Bone marrow (tissue), 2 donors: ENCODE measurements around the gene VAMP8.
A peak's percentile ranks its signal among the peaks of the same experiment; 100 is the strongest.
"Not testable (repeated sequence)": the region's sequence is repeated elsewhere in the genome, so short reads cannot be mapped to it uniquely, and the experiment has no call there.

Experiments
- DNase-seq, 2 donors: peaks; one replicate each; lab custom pipeline; 2025; lab: John Stamatoyannopoulos, UW

VAMP8 gene

DNA sequence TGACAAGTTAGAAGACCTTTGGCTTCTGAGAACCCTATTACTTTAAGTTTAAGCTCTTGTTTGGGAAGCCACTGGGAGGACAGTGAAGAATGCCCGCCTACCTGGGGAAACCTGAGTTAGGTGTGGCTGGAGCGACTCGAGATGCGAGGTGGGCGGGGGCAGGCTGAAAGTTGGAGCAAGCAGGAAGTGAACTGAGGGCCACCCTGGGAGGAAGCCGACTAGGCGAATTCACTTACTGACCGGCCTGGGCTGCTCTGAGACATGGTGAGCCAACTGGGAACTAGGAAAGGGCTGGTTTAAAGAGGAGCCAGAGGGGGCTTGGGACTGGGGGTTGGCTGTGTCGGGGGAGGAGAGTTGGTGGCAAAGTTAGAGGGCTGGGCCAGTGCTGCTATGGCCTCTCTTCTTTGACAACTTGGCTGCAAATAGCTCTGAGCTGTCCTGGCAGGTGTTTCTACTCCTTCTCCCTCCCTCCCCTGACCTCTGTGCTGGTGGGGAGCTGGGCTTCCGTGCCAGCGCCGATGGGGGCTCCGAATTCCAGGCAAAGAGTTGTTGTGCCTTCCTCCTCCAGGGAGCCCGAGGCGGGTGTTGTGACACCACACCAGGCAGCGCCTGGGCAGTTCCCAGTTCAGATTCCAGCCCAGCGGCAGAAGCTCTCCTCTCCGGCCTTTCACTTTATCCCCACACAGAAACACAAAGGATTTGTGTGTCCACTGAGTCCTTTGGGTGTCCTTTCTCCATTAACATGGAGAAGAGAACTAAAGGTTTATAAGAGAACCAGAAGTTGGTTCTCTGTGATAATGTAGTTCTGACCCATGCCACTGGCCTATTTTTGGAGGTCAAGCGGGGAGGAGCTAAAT lies at the start of gene VAMP8:
TSS of gene VAMP8 (plus strand) at position 201 of the 857 bp plus-strand sequence. CDS start at position 262, 61 bp downstream.
- peak; percentile 38 to 49 for DNase-seq

DNA sequence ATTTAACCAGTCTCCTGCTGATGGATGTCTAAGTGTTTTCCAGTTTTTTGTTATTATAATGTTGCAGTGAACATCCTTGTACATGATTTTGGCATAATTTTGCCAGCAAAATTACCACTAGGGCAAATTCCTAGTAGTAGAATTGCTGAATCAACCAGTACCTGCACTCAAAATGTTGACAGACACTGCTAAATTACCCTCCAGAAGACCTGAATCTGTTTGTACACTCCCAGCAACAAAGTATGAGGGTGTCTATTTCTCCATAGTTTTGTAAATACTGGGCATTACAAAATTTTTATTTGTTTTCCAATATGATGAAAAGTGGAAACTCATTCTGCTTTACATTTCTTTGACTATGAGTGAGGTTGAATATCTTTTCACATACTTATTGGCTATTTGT lies 49.6 kb upstream of the VAMP8 start:
- DNase-seq, result no peak

DNA sequence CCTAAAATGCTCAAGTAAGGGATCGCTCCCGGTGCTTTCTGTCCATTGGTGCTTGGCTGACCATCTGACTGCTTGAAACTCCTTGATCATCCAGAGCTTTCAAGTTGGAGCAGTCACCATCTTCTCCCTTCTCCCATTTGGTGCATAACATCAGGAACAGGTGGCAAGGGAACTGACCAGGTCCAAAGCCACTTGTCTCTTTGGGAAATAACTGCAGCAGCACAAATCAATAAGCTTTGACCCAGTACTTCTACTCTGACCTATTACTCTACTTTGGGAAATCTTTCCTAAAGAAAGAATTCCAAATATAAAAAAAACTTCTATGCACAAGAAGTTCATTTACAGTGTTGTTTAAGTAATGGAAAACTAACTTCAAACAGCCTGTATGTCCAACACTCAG lies 49.0 kb upstream of the VAMP8 start:
- DNase-seq, result no peak

DNA sequence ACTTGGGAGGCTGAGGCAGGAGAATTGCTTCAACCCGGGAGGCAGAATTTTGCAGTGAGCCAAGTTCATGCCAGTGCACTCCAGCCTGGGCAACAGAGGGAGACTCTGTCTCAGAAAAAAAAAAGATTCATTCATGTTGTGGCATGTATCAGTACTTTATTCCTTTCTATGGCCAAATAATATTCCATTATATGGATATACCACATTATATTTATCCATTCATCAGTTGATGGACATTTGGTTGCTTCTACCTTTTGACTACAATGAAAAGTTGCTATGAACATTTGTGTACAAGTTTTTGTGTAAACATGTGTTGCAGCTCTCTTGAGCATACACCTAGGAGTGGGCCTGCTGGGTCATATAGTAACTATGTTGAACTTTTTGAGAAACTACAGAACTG lies 47.6 kb upstream of the VAMP8 start:
- no peak for DNase-seq

DNA sequence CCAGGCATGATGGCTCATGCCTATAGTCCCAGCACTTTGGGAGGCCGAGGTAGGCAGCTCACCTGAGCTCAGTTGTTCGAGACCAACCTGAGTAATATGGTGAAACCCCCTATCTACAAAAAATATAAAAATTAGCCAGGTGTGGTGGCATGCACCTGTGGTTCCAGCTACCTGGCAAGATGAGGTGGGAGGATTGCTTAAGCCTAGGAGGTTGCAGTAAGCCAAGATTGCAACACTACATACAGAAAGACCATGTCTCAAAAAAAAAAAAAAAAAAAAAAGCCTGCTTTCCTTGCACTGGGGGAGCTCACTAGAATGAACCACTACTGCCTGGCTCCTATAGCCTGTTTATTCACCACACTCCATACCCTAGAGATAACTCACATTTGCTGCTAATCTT lies 45.8 kb upstream of the VAMP8 start:
- DNase-seq, result no peak

DNA sequence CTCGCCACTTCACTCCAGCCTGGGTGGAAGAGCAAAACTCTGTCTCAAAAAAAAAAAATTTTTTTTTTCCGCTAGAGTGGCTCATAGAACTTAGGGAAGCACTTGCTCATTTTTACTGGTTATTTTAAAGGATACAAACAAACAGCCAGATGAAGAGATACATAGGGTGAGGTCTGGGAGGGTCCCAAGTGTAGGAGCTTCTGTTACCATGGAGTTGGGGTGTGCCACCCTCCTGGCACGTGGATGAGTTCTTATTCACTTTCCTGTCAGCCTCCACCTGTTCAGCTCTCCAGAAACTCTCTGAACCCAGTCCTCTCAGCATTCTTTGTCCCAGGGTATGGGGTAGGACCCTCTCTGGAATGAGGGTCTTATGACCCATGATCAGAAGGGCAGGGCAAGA lies 43.3 kb upstream of the VAMP8 start:
- DNase-seq, result no peak

DNA sequence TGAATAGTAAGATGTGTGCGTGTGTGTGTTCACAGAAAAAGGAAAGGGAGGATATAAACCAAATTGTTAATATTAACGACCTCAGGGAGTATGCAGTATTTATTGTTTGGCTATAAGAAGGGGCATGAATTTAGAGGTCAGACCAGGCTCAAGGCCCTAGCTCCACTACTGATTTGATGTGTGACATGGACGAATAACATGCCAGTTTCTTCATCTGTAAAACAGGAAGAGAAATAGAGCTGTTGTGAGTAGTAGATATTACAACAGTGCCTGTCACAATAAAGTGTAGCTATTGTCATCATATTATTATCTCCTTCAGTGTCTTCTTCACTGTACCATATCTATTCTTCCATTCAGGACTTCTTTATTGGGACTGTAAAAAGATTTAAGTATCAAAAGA lies 42.5 kb upstream of the VAMP8 start:
- DNase-seq, result no peak

DNA sequence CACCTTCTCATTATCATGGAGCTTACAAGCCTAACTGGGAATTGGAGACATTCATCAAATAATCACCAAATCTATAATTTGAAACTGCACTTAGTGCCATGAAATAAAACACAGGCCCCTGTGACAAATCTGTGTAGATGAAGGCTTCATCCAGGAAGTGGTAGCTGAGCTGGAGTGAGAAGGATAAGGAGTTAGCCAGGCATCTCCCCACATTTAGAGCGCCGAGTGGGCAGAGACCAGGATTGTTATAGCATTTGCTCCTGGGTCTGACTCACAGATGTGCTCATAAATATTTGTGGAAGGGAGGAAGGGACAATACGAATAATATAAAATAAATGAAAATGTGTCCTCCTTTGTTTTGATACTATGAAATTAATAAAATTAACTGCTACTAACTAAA lies 40.9 kb upstream of the VAMP8 start:
- no peak for DNase-seq

DNA sequence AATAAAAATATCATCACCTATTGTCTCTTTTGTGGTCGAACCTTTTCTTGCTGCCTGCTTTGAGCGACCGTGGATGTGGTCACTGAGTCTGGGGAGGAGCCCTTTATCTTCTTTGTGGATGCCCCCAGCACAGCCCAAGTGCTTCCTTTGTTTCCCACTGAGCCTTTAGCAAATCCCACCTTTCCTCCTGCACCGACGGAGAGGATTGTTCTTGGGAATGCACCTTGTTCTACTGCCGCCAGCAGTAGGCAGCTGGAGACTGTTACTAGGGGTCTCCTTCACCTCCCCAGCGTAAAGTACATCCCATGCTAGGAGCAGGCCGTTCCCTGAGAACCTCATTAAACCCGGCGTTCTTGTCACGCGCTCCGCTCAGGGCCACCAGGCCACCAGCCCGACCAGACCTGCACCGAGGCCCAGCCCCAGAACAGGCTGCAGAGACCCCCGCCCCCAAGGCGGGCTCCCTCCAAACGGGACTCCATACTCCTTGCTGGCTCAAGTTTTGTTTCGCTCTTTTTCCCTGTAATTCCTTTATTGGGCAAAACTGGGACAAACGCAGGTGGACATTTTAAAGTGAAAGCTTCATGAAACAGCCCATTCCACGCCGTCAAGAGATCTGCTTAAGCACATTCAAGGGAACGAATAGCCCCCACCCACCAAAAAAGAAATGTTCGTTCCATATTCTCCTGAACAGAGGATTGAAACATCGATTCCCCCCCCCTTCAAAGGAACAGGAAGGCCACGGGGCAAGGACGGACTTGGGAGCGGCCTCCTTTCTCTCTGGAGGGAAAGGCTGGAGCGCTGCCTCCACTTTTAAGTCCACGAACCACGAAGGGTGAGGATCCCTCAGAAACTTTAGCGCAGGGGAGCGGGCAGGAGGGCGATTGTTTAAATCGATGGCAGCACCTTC lies 39.5 kb upstream of the VAMP8 start:
- peak; percentile 21 to 38 for DNase-seq

DNA sequence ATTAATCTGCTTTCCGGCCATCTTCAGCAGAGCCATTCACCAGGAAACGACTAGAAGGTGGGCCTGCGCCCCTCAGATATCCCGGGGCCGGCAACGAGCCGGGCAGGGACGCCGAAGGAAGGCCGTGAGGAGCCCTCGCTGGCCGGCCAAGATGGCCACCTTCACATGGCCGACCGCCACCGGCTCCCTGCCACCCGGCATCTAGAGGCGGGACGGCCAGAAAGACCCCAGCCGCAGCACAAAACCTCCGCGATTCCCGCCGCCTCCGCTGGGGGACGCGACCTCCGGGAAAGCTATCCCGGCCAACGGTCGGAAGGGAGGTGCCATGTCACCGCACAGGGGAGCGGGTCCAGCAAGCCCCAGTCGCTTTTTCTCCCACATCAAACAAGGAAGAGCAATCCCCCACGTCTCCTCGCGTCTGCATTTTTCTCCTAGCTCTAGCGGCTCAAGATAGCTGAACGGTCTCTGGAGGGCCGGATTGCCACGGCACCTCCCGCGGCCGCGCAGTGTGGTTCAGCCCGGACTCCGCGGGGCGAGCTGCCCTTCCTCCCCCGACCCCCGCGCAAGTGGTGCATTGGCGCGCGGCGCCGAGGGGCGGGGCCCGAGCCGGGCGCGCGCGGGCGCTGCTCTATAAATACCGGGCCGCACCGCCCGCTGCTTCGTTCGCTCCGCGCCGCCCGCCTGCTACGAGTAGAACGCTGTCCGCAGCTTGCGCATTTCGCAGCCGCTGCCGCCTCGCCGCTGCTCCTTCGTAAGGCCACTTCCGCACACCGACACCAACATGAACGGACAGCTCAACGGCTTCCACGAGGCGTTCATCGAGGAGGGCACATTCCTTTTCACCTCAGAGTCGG lies 38.7 kb upstream of the VAMP8 start, which contains the start of gene MAT2A:
TSS of gene MAT2A (plus strand) at position 662 of the 854 bp plus-strand sequence. CDS start at position 782, 120 bp downstream.
- peak; percentile 85 to 99 for DNase-seq

DNA sequence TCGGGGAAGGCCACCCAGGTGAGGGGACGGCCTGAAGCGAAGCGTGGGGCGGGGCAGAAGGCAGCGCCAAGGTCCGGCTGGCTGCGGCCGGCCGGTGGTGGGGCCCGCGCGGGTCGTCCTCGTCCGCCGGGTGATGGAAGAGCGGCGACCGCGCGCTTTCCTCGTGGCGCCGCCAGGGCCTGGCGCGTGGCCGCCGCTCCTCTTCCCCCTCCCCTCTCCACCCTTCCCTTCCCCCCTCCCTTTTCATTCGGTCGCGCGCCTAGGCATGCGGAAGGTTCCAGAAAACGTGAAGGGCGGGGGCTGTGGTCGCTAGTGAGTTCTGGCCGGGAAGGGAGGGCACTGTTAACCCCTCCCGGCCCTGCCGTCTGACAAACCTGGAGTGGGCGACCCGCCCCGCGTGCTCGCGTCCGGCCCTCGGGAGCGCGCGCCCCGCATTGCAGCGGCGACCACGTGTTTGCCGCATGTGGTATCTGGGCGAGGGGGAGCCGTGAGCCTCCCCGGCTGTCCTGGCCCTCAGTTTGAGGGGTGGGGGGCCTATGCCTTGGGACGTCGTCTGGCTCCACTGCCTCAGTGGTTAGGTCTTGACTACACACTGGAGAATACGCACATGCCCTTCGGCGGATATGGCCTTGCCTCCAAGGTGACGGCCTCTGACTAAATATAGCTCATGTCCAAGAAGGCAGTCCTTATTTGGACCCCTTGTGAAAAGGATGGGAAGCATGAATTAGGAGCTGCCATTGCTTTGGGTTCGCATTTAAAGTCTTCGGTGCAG lies 37.8 kb upstream of the VAMP8 start:
- peak; percentile 63 to 71 for DNase-seq

DNA sequence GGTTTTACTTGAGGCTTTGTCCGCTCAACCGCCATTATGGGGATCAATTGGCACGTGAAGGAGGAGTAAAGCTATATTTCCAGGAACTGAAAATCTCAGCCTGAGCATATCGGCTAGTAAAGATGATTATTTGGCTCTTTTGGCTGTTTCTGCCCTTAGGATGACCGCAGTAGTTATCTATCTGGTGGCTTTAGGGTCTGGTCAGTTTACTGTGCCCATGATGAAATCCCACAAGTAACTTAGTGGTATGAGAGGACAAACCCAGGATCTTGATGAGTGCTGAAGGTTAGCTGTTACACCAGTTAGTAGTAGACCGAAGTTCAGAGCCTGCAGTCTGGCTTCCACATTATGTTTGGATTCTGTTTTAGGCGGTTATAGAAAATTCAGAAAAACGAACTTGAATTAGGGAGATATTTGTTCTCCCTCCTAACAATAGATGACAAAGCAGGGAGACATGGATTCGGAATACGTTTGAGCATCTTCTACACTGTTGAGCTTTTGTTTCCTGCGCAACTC lies 37.2 kb upstream of the VAMP8 start:
- DNase-seq, result no peak

DNA sequence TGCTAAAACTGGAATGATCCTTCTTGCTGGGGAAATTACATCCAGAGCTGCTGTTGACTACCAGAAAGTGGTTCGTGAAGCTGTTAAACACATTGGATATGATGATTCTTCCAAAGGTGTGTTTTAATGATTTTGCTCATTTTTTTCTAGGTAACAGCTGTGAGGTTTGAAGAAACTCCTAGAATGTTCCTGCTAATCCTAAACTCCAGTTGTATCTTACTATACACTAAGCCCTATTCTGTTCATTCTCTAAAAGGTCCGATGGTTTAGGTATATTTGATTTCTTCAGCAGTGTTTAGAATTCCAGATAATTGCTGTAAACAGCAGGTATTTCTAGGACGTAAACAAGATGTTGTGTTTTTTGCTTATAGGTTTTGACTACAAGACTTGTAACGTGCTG lies 36.1 kb upstream of the VAMP8 start:
- no peak for DNase-seq

DNA sequence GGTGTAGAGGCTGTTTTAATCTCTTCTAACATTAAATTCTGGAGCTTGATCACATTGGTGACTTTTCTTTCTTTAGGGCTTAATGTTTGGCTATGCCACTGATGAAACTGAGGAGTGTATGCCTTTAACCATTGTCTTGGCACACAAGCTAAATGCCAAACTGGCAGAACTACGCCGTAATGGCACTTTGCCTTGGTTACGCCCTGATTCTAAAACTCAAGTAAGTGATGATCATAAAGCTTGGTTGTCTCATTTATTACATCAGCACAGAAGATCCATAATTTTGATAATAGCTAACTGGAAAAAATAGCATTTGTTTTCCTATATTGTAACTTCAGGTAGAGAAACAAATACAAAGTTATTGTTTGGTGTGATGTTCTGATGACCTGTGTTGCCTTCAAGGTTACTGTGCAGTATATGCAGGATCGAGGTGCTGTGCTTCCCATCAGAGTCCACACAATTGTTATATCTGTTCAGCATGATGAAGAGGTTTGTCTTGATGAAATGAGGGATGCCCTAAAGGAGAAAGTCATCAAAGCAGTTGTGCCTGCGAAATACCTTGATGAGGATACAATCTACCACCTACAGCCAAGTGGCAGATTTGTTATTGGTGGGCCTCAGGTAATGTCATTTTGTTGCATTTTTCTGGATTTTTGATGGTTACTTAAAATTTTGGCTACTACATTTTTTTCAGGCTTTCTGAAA lies 35.5 kb upstream of the VAMP8 start:
- DNase-seq, result no peak

DNA sequence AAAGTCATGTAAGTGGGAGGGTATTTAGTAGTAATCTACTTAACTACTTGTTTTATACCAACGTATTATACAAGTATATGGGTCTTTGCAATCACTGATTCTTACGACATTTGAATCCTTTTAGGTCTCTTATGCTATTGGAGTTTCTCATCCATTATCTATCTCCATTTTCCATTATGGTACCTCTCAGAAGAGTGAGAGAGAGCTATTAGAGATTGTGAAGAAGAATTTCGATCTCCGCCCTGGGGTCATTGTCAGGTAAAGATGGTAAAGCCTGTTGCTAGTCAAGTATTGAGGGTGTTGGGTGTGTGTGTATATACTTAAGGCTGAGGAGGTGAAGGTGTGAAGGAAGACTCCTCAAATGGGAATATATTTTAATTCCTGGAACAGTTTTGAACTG lies 34.6 kb upstream of the VAMP8 start:
- DNase-seq, result no peak

DNA sequence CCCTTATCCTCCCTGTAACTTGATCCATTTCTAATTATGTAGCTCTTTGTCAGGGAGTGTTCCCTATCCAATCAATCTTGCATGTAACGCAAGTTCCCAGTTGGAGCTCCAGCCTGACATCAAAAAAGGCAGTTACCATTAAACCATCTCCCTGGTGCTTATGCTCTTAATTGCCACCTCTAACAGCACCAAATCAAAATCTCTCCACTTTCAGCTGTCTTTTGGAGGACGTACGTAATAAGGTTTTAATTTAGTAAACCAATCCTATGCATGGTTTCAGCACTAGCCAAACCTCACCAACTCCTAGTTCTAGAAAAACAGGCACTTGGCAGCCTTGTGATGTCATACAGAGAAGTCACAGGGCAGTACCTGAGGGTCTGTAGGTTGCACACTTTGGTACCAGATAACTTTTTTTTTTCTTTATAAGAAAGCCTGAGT lies 33.1 kb upstream of the VAMP8 start:
- DNase-seq, result not testable (repeated sequence)

DNA sequence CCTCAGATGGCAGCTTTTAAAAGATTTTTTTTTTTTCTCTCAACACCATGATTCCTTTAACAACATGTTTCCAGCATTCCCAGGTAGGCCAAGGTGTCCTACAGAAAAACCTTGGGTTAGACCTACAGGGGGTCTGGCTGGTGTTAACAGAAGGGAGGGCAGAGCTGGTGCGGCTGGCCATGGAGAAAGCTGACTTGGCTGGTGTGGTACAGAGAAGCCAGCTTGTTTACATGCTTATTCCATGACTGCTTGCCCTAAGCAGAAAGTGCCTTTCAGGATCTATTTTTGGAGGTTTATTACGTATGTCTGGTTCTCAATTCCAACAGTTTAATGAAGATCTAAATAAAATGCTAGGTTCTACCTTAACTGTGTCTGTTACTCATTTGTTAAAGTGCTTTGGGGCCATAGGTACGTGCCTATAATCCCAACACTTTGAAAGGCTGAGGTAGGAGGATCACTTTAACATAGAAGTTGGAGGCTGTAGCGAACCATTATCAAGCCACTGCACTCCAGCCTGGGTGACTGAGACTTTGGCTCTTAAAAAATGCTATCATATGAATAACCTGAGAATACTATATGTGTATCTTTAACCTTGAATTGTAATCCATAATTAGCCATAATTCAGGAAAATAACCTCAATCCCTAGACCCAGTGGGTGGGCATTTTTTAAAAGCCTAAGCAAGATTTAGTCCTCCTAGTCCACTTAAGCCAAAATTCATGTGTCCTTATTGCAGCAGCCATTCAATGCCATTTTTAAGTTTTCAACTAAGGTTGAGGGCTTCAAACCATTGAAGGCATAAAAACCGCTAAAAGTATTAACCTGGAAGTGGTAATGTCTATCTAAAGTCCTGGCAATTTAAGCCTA lies 32.2 kb upstream of the VAMP8 start:
- not testable (repeated sequence) for DNase-seq

DNA sequence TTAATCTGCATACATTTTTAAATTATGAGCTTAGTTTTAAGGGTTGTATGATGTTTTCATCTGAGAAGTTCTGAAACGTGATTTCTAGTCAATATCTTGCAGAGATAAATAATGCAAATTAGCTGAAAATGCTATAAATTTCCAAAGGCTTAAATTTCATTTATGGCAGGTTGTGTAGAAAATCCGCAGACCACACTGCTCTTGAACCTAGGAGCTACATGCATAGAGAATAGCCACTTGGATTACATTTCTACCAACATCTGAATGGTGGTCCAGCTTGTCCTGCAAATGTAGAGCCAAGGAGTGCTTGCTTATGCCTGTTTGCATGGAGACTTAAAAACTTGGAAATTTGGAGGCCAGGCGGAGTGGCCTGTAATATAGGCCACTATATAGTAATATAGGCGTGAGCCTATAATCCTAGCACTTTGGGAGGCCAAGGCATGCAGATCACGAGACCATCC lies 31.6 kb upstream of the VAMP8 start:
- DNase-seq, result no peak
